Measurements from ENCODE around the gene MMP14. TPM values are rescaled to one million over a fixed set of nuclear protein-coding genes. Genes with fewer than 3 reads are reported as not detected.
"Not testable (repeated sequence)": the region's sequence is repeated elsewhere in the genome, so short reads cannot be mapped to it uniquely, and the experiment has no call there.

The MMP14 gene
- polyA plus RNA-seq, 1 experiment = 365 TPM

- H3K27me3 ChIP-seq (ENCODE audit: control insufficient read depth, insufficient read depth, low read length) = peaks cover 10% of the 10 kb centered on the region
- no peak overlapping the region for H3K4me3 ChIP-seq (ENCODE audit: low read depth, low read length)
- ChIA-PET POLR2A (no interaction called here), CTCF (no interaction called here)
- DNase-seq (ENCODE audit: low read depth, low spot score) = no peak
- 0 out of 2 replicates have a peak, but pooled peaks cover 6% of the 10 kb centered on the region for H3K9me3 ChIP-seq (ENCODE audit: control insufficient read depth, insufficient read depth, low read length)
- no peak for TF ChIP-seq CTCF (IDR thresholded peaks at IDR 0.05; ENCODE audit: low read depth, low read length)
- no peak overlapping the region for H3K27ac ChIP-seq (ENCODE audit: low read depth, low read length)
Measured at GRCh38 chr14:22798528-22798927, 37.9 kb upstream of the MMP14 start.

GRCh38 chr14:22800346-22800745 lies 36.0 kb upstream of the MMP14 start:
- Histone ChIP-seq H3K27ac (ENCODE audit: low read depth, low read length) (no peak overlapping the region), H3K9me3 (ENCODE audit: control insufficient read depth, insufficient read depth, low read length) (0 out of 2 replicates have a peak, but pooled peaks cover 6% of the 10 kb centered on the region), H3K27me3 (ENCODE audit: control insufficient read depth, insufficient read depth, low read length) (peaks cover 10% of the 10 kb centered on the region), H3K4me3 (ENCODE audit: low read depth, low read length) (no peak overlapping the region)
- ChIA-PET POLR2A (no interaction called here), CTCF (interaction anchor here (0.9 kb wide), 1 partner anchor 243 kb away, joined by 3 read pairs; no protein-coding TSS in a partner anchor)
- no peak for DNase-seq (ENCODE audit: low read depth, low spot score)
- TF ChIP-seq CTCF (IDR thresholded peaks at IDR 0.05; ENCODE audit: low read depth, low read length) = no peak

GRCh38 chr14:22801716-22802115 lies 34.7 kb upstream of the MMP14 start:
- Histone ChIP-seq H3K27ac (ENCODE audit: low read depth, low read length) (no peak overlapping the region), H3K4me3 (ENCODE audit: low read depth, low read length) (no peak overlapping the region), H3K9me3 (ENCODE audit: control insufficient read depth, insufficient read depth, low read length) (no peaks in the 10 kb centered on the region), H3K27me3 (ENCODE audit: control insufficient read depth, insufficient read depth, low read length) (peaks cover 5% of the 10 kb centered on the region)
- DNase-seq (ENCODE audit: low read depth, low spot score) = no peak
- ChIA-PET CTCF (no interaction called here), POLR2A (no interaction called here)
- no peak for TF ChIP-seq CTCF (IDR thresholded peaks at IDR 0.05; ENCODE audit: low read depth, low read length)

GRCh38 chr14:22802860-22803686 lies 33.3 kb upstream of the MMP14 start:
- ChIA-PET POLR2A (interaction anchor here (0.6 kb wide), 1 partner anchor 241 kb away, joined by 3 read pairs; no protein-coding TSS in a partner anchor), CTCF (no interaction called here)
- Histone ChIP-seq H3K4me3 (ENCODE audit: low read depth, low read length) (no peak overlapping the region), H3K9me3 (ENCODE audit: control insufficient read depth, insufficient read depth, low read length) (no peaks in the 10 kb centered on the region), H3K27me3 (ENCODE audit: control insufficient read depth, insufficient read depth, low read length) (no peaks in the 10 kb centered on the region), H3K27ac (ENCODE audit: low read depth, low read length) (no peak overlapping the region)
- no peak for DNase-seq (ENCODE audit: low read depth, low spot score)
- TF ChIP-seq CTCF (IDR thresholded peaks at IDR 0.05; ENCODE audit: low read depth, low read length) = no peak

GRCh38 chr14:22803687-22803974 lies 32.8 kb upstream of the MMP14 start:
- no peak for TF ChIP-seq CTCF (IDR thresholded peaks at IDR 0.05; ENCODE audit: low read depth, low read length)
- Histone ChIP-seq H3K9me3 (ENCODE audit: control insufficient read depth, insufficient read depth, low read length) (no peaks in the 10 kb centered on the region), H3K4me3 (ENCODE audit: low read depth, low read length) (no peak overlapping the region), H3K27me3 (ENCODE audit: control insufficient read depth, insufficient read depth, low read length) (no peaks in the 10 kb centered on the region), H3K27ac (ENCODE audit: low read depth, low read length) (no peak overlapping the region)
- ChIA-PET CTCF (no interaction called here), POLR2A (no interaction called here)
- no peak for DNase-seq (ENCODE audit: low read depth, low spot score)

- CTCF ChIA-PET; H3K27ac ChIP-seq (ENCODE audit: low read depth, low read length); H3K27me3 ChIP-seq (ENCODE audit: control insufficient read depth, insufficient read depth, low read length); H3K9me3 ChIP-seq (ENCODE audit: control insufficient read depth, insufficient read depth, low read length); DNase-seq (ENCODE audit: low read depth, low spot score); H3K4me3 ChIP-seq (ENCODE audit: low read depth, low read length): not testable (repeated sequence)
- POLR2A ChIA-PET = interaction anchor here (0.9 kb wide), 1 partner anchor 39 kb away, joined by 3 read pairs; the partner anchor contains the start of gene OXA1L
Measured at GRCh38 chr14:22805235-22805634, 31.1 kb upstream of the MMP14 start.

Data from AG04450 (cell line).